GM12878 (cell line): ENCODE data around the gene DOK1. TPM values are rescaled to one million over a fixed set of nuclear protein-coding genes. Genes with fewer than 3 reads are reported as not detected.
A peak's percentile ranks its signal among the peaks of the same experiment; 100 is the strongest.

ENCODE experiments used
- ATAC-seq: fragments of 200-7000 bp; cut with Tn5 transposase; 3 replicates; pipeline ENCODE4 v1.9.1; 2020; ENCODE audit warnings: mild to moderate bottlenecking, moderate library complexity
- BruUV-seq: library from RNA; stranded (reverse); fragments of 400-500 nt; replicated peaks from 2 replicates; lab custom pipeline; 2021; lab: Mats Ljungman, UMichigan
- CTCF ChIA-PET: fragments of 300-600 bp; sonication (Branson Sonifier 250); formaldehyde crosslinking; extraction: SDS; loops from one replicate; lab custom pipeline; 2021; ENCODE audit warnings: inconsistent platforms; lab: Yijun Ruan, JAX
- POLR2A ChIA-PET: fragments of 350-600 bp; formaldehyde crosslinking; extraction: SDS; loops from one replicate; lab custom pipeline; 2021; ENCODE audit warnings: inconsistent platforms; lab: Charles Lee
- RAD21 ChIA-PET: fragments of 300-600 bp; sonication (Branson Sonifier 250); formaldehyde crosslinking; loops from one replicate; lab custom pipeline; 2023; ENCODE audit warnings: antibody characterized with exemption; ENCODE audit not compliant: unreplicated experiment; lab: Charles Lee
- SMC1A ChIA-PET: fragments of 300-600 bp; sonication (Branson Sonifier 250); formaldehyde crosslinking; loops from one replicate; lab custom pipeline; 2023; ENCODE audit not compliant: unreplicated experiment, uncharacterized antibody; lab: Charles Lee
- DNase-seq: peaks from one replicate; pipeline ENCODE4 v3.0.0-alpha.2; 2011; ENCODE audit warnings: low read depth, low spot score
- FAIRE-seq: peaks from 3 replicates; lab custom pipeline; 2011; peaks lifted over from hg19 to GRCh38; lab: Jason Lieb, UNC
- H2AFZ ChIP-seq: 2 replicates; pipeline ENCODE4 v1.6.0; 2011; ENCODE audit warnings: low read depth, low read length, control low read depth; ENCODE audit not compliant: control insufficient read depth
- H3K27ac ChIP-seq: 2 replicates; pipeline ENCODE4 v1.5.1; 2011; ENCODE audit warnings: control low read depth; ENCODE audit not compliant: control insufficient read depth, insufficient read depth
- H3K27me3 ChIP-seq, 2 experiments: replicated peaks in 1 of 2; 2 replicates each; pipeline versions ENCODE4 v1.6.0 to v1.6.1; 2011; ENCODE audit warnings: low read length in 1 of 2; ENCODE audit not compliant: control insufficient read depth in 2 of 2, insufficient read depth in 2 of 2
- H3K36me3 ChIP-seq, 2 experiments: 2 replicates each; pipeline ENCODE4 v1.5.1; 2011; ENCODE audit warnings: low read length in 1 of 2; ENCODE audit not compliant: control insufficient read depth in 2 of 2, insufficient read depth in 2 of 2
- H3K4me1 ChIP-seq: 2 replicates; pipeline ENCODE4 v1.6.1; 2011; ENCODE audit warnings: mild to moderate bottlenecking, low read length, moderate library complexity, mixed read lengths; ENCODE audit not compliant: control insufficient read depth, insufficient read depth
- H3K4me2 ChIP-seq: 2 replicates; pipeline ENCODE4 v1.6.0; 2011; ENCODE audit warnings: control low read depth; ENCODE audit not compliant: control insufficient read depth, insufficient read depth
- H3K4me3 ChIP-seq: fragments of 200-600 bp; sonication (generic); 2 replicates; pipeline ENCODE4 v1.5.1; 2016
- H3K79me2 ChIP-seq: 2 replicates; pipeline ENCODE4 v1.6.0; 2011; ENCODE audit warnings: low read length; ENCODE audit not compliant: control insufficient read depth, insufficient read depth
- H3K9ac ChIP-seq: 2 replicates; pipeline ENCODE4 v1.8.0; 2011; ENCODE audit warnings: low read length, control low read depth, mixed read lengths; ENCODE audit not compliant: control insufficient read depth, insufficient read depth
- H3K9me3 ChIP-seq: replicated peaks from 3 replicates; pipeline ENCODE4 v1.5.1; 2011; ENCODE audit warnings: mild to moderate bottlenecking, low read length; ENCODE audit not compliant: control insufficient read depth, insufficient read depth
- H4K20me1 ChIP-seq: 2 replicates; pipeline ENCODE4 v1.6.0; 2011; ENCODE audit not compliant: control insufficient read depth, insufficient read depth
- ASH2L ChIP-seq: fragments of 300-600, 200-600 bp; sonication (generic); IDR thresholded peaks from 2 replicates; pipeline ENCODE4 v1.6.1; 2017; ENCODE audit warnings: low read depth, mild to moderate bottlenecking, borderline replicate concordance
- FOXM1 ChIP-seq: IDR thresholded peaks from 2 replicates; pipeline ENCODE4 v1.6.1; 2012; ENCODE audit warnings: low read depth, mild to moderate bottlenecking, inconsistent platforms, low read length, moderate library complexity
- NFYB ChIP-seq: IDR thresholded peaks from 2 replicates; pipeline ENCODE4 v1.6.1; 2011; ENCODE audit warnings: low read depth, mild to moderate bottlenecking, low read length, improper control_type of control experiment, moderate library complexity; ENCODE audit not compliant: insufficient read depth
- ZSCAN29 ChIP-seq: fragments of 450-650 bp; IDR thresholded peaks from 2 replicates; pipeline ENCODE4 v1.6.1; 2017; ENCODE audit warnings: mild to moderate bottlenecking, moderate library complexity
- WGBS: methylation state at CpG from one replicate; pipeline ENCODE4 v1.1.6; 2016; ENCODE audit warnings: low lambda C conversion rate; ENCODE audit not compliant: insufficient replicate concordance, insufficient coverage; ENCODE audit errors: missing lambda C conversion rate; 5-methylcytosine and 5-hydroxymethylcytosine counted together
- in situ Hi-C: fragments of 300-500 bp; cut with MboI; formaldehyde crosslinking; loops from 9 replicates; pipeline ENCODE4 v1.14.3; 2018; ENCODE audit warnings: mixed read lengths
- intact Hi-C: fragments of 100-400 bp; cut with micrococcal nuclease; formaldehyde crosslinking; loops from one replicate; pipeline ENCODE4 v1.14.2; 2022; ENCODE audit not compliant: unreplicated experiment
- polyA plus RNA-seq, 11 experiments: library from polyadenylated mRNA; depleted of rRNA in 4 of 11; unstranded in 6 of 11; stranded (reverse) in 5 of 11; fragments of >200 nt; fragmentation: Nextera tagmentation in 4 of 11; fragmentation: Illumina TruSeq in 1 of 11; extraction: Ambion mirVana in 4 of 11; extraction: Trizol in 1 of 11; gene quantifications; 1 replicate in 1 of 11; 2 replicates in 10 of 11; pipeline versions ENCODE4 v1.2.1 to v1.2.3, GENCODE V29; 2011 to 2016; ENCODE audit warnings: inconsistent platforms in 2 of 11, missing spikeins in 2 of 11, low read depth in 1 of 11
- total RNA-seq, 4 experiments: library from RNA; depleted of rRNA in 3 of 4; stranded (reverse); fragments of >200 nt in 3 of 4; fragmentation: Illumina TruSeq in 1 of 4; extraction: Trizol in 1 of 4; gene quantifications; 2 replicates each; pipeline versions ENCODE4 v1.2.1 to v1.2.3, GENCODE V29; 2013 to 2021
- TF ChIP-seq, protein P1 (sequence below): fragments of 450-650 bp; IDR thresholded peaks from 2 replicates; pipeline ENCODE4 v1.6.1; 2016; ENCODE audit warnings: mild to moderate bottlenecking

Gene DOK1
- total and polyA plus RNA-seq, 10 of the 15 experiments (the other 5 are each of a cell fraction or from before 2014, with no cell fraction given): 1.4 to 104 (median 59.7) TPM

DNA sequence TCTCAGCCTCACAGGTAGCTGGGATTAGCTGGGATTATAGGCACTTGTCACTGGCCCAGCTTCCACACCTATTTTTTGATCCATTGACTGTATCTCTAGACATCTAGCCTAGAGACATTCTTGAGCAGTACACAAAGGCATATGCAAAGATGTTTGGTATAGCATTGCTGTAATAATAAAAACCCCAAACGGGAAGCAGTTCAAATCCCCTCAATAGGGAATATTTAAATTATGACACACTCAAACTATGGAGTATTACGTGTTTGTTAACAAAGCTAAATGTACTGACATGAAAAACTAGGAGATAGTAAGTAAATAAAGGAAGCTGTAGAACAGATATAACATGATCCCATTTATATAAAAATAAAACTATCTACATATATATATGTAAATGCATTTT, 27.7 kb downstream of the DOK1 start:
- Histone ChIP-seq H3K4me1 (peaks cover 46% of the 10 kb centered on the region), H3K27ac (no peak overlapping the region), H4K20me1 (no peaks in the 10 kb centered on the region), H3K79me2 (no peaks in the 10 kb centered on the region), H3K4me3 (no peak overlapping the region), H3K27me3 (no peaks in the 10 kb centered on the region), H3K9ac (no peak overlapping the region), H3K9me3 (no peaks in the 10 kb centered on the region), H3K4me2 (no peak overlapping the region), H2AFZ (no peak overlapping the region), H3K36me3 (no peaks in the 10 kb centered on the region)
- RAD21 ChIA-PET: interaction anchor here (1.0 to 11.0 kb wide), 6 partner anchors 6 to 100 kb away, joined by 4 to 158 read pairs (median 84); partner anchors contain the start of genes AUP1, CCDC142, DOK1 and DQX1
- DNase-seq (no peak), FAIRE-seq (no peak), ATAC-seq (no peak)
- CTCF ChIA-PET: interaction anchor here (0.9 to 12.8 kb wide), 7 partner anchors 9 to 95 kb away, joined by 4 to 281 read pairs (median 226); partner anchors contain the start of genes AUP1, CCDC142, DOK1 and DQX1
- SMC1A ChIA-PET: interaction anchor here (0.8 to 11.0 kb wide), 7 partner anchors 11 to 99 kb away, joined by 3 to 371 read pairs (median 71); partner anchors contain the start of genes AUP1, CCDC142, DQX1 and HTRA2
- BruUV-seq: no TSS peak
- POLR2A ChIA-PET: interaction anchor here (0.9 to 25.0 kb wide), 4 partner anchors 9 to 30 kb away, joined by 3 to 441 read pairs (median 60); partner anchors contain the start of genes DOK1 and LOXL3
- intact Hi-C loops: loop anchor here (10.0 kb wide), 1 partner anchor 247 kb away; no protein-coding TSS in a partner anchor
- WGBS: 50% methylated on average over 2 of the region's 2 CpGs
- TF ChIP-seq ZSCAN29 (no peak), ASH2L (no peak)
- TF ChIP-seq, protein P1, sequence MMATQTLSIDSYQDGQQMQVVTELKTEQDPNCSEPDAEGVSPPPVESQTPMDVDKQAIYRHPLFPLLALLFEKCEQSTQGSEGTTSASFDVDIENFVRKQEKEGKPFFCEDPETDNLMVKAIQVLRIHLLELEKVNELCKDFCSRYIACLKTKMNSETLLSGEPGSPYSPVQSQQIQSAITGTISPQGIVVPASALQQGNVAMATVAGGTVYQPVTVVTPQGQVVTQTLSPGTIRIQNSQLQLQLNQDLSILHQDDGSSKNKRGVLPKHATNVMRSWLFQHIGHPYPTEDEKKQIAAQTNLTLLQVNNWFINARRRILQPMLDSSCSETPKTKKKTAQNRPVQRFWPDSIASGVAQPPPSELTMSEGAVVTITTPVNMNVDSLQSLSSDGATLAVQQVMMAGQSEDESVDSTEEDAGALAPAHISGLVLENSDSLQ: no peak
- in situ Hi-C loops: loop anchor here (10.0 kb wide), 1 partner anchor 97 kb away; the partner anchor contains the start of genes CCDC142 and TTC31

DNA sequence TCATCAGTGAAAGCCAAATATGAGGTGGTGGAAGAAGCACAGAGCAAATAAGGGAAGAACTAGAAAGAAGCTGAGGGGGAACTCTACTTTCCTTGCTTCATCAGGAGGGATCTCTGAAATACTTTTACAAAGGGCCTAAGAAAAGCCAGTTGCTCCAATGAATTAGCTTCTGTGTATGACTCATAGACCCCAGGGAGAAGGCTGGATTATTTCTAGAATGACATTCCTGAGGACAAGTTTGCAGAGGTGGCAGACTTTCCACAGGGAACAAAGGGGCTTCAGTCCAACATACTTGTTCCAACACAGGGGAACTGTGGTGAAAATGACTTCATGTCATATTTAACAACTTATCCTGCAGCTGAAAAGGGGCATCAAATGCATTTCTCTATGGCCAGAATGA, 29.0 kb downstream of the DOK1 start:
- in situ Hi-C loops (loop anchor here (10.0 kb wide), 1 partner anchor 99 kb away; the partner anchor contains the start of genes CCDC142 and TTC31), intact Hi-C loops (loop anchor here (10.0 kb wide), 1 partner anchor 249 kb away; no protein-coding TSS in a partner anchor)
- Histone ChIP-seq H3K4me3 (no peak overlapping the region), H3K79me2 (no peaks in the 10 kb centered on the region), H3K9ac (no peak overlapping the region), H4K20me1 (no peaks in the 10 kb centered on the region), H2AFZ (no peak overlapping the region; the same call in 1 of the 2 replicates), H3K36me3 (no peaks in the 10 kb centered on the region), H3K4me2 (no peak overlapping the region), H3K27me3 (no peaks in the 10 kb centered on the region), H3K4me1 (peaks cover 35% of the 10 kb centered on the region), H3K27ac (no peak overlapping the region), H3K9me3 (no peaks in the 10 kb centered on the region)
- FAIRE-seq (no peak), ATAC-seq (no peak), DNase-seq (no peak)
- ChIA-PET RAD21 (interaction anchor here (0.8 to 11.0 kb wide), 10 partner anchors 8 to 126 kb away, joined by 4 to 158 read pairs (median 66); partner anchors contain the start of genes AUP1, CCDC142, DOK1 and DQX1), SMC1A (interaction anchor here (1.1 to 11.0 kb wide), 11 partner anchors 12 to 248 kb away, joined by 3 to 371 read pairs (median 60); partner anchors contain the start of genes AUP1, DQX1, HTRA2 and LBX2), CTCF (interaction anchor here (0.8 to 12.8 kb wide), 10 partner anchors 12 to 334 kb away, joined by 3 to 281 read pairs (median 86); partner anchors contain the start of genes AUP1, CCDC142, DOK1 and DQX1), POLR2A (interaction anchor here (1.0 to 25.0 kb wide), 8 partner anchors 10 to 126 kb away, joined by 3 to 441 read pairs (median 22); partner anchors contain the start of genes AUP1, CCDC142, DOK1 and HTRA2)
- BruUV-seq: no TSS peak
- no peak for TF ChIP-seq FOXM1
- TF ChIP-seq NFYB: 0 out of 2 replicates have a peak, but pooled peaks have one; percentile 7
